Mesenchymal stem cell (in vitro differentiated cells and primary cell): ENCODE results near the gene NAGPA.

Experiments used
- DNase-seq: peaks from one replicate; pipeline ENCODE4 v3.0.0-alpha.2; 2013
- H2AFZ ChIP-seq: one replicate; pipeline ENCODE4 v1.6.1; 2013; ENCODE audit warnings: low read depth, mild to moderate bottlenecking, control low read depth, inconsistent platforms, low read length, moderate library complexity
- H2AK5ac ChIP-seq: 2 replicates; pipeline ENCODE4 v1.6.1; 2013; ENCODE audit warnings: low read length, moderate library complexity, mild to moderate bottlenecking, inconsistent platforms; ENCODE audit not compliant: severe bottlenecking
- H2BK120ac ChIP-seq: one replicate; pipeline ENCODE4 v1.6.1; 2013; ENCODE audit warnings: low read depth, mild to moderate bottlenecking, inconsistent platforms, low read length, moderate library complexity
- H2BK12ac ChIP-seq, 2 experiments: one replicate each; pipeline ENCODE4 v1.6.1; 2013; ENCODE audit warnings: inconsistent platforms in 2 of 2, low read length in 2 of 2, mild to moderate bottlenecking in 2 of 2, moderate library complexity in 2 of 2, control low read depth in 1 of 2
- H2BK15ac ChIP-seq: one replicate; pipeline ENCODE4 v1.6.1; 2013; ENCODE audit warnings: mild to moderate bottlenecking, low read depth, inconsistent platforms; ENCODE audit not compliant: poor library complexity, severe bottlenecking
- H2BK5ac ChIP-seq: 2 replicates; pipeline ENCODE4 v1.6.1; 2013; ENCODE audit warnings: low read depth, mild to moderate bottlenecking, low read length, control low read depth, inconsistent platforms; ENCODE audit not compliant: poor library complexity, severe bottlenecking
- H3K14ac ChIP-seq, 2 experiments: one replicate each; pipeline ENCODE4 v1.6.1; 2013; ENCODE audit warnings: inconsistent platforms in 2 of 2, low read length in 2 of 2, control low read depth in 1 of 2, mild to moderate bottlenecking in 1 of 2, moderate library complexity in 1 of 2
- H3K18ac ChIP-seq, 2 experiments: one replicate each; pipeline ENCODE4 v1.6.1; 2013; ENCODE audit warnings: inconsistent platforms in 2 of 2, low read length in 2 of 2, control low read depth in 1 of 2, low read depth in 1 of 2, mild to moderate bottlenecking in 1 of 2
- H3K23ac ChIP-seq, 2 experiments: one replicate each; pipeline ENCODE4 v1.6.1; 2013; ENCODE audit warnings: inconsistent platforms in 2 of 2, low read length in 2 of 2, mild to moderate bottlenecking in 2 of 2, moderate library complexity in 2 of 2, control low read depth in 1 of 2
- H3K27ac ChIP-seq: 2 replicates; pipeline ENCODE4 v1.5.1; 2013; ENCODE audit warnings: mild to moderate bottlenecking, moderate library complexity, low read length, control low read depth, inconsistent platforms; ENCODE audit not compliant: poor library complexity, severe bottlenecking
- H3K27me3 ChIP-seq, 2 experiments: 2 replicates each; pipeline versions ENCODE4 v1.6.1 to v1.7.0; 2013; ENCODE audit warnings: low read length in 2 of 2, mild to moderate bottlenecking in 2 of 2, moderate library complexity in 2 of 2, control low read depth in 1 of 2, inconsistent platforms in 1 of 2; ENCODE audit not compliant: control insufficient read depth in 1 of 2, insufficient read depth in 1 of 2
- H3K36me3 ChIP-seq, 2 experiments: 2 replicates each; pipeline versions ENCODE4 v1.6.1 to v1.7.0; 2013; ENCODE audit warnings: low read length in 2 of 2, control low read depth in 1 of 2, inconsistent platforms in 1 of 2, low read depth in 1 of 2, mild to moderate bottlenecking in 1 of 2; ENCODE audit not compliant: insufficient read depth in 2 of 2, control insufficient read depth in 1 of 2
- H3K4ac ChIP-seq, 2 experiments: one replicate each; pipeline ENCODE4 v1.6.1; 2013; ENCODE audit warnings: inconsistent platforms in 2 of 2, low read length in 2 of 2, mild to moderate bottlenecking in 2 of 2, moderate library complexity in 2 of 2, control low read depth in 1 of 2, low read depth in 1 of 2
- H3K4me1 ChIP-seq: 2 replicates; pipeline ENCODE4 v1.6.1; 2013; ENCODE audit warnings: low read depth, low read length, control low read depth; ENCODE audit not compliant: control insufficient read depth, insufficient read depth
- H3K4me2 ChIP-seq: 2 replicates; pipeline ENCODE4 v1.6.1; 2013; ENCODE audit warnings: low read length, mild to moderate bottlenecking, inconsistent platforms; ENCODE audit not compliant: poor library complexity, severe bottlenecking
- H3K4me3 ChIP-seq, 2 experiments: 2 replicates each; pipeline versions ENCODE4 v1.5.1 to v1.7.0; 2013; ENCODE audit warnings: low read length in 2 of 2, mild to moderate bottlenecking in 2 of 2, control low read depth in 1 of 2, low read depth in 1 of 2; ENCODE audit not compliant: insufficient read depth in 1 of 2
- H3K79me1 ChIP-seq: replicated peaks from 2 replicates; pipeline ENCODE4 v1.6.1; 2013; ENCODE audit warnings: mild to moderate bottlenecking, control low read depth, low read length, inconsistent platforms; ENCODE audit not compliant: poor library complexity, severe bottlenecking
- H3K9ac ChIP-seq: 2 replicates; pipeline ENCODE4 v1.7.0; 2013; ENCODE audit warnings: mild to moderate bottlenecking, low read length, moderate library complexity
- H3K9me3 ChIP-seq: 2 replicates; pipeline ENCODE4 v1.7.0; 2013; ENCODE audit warnings: mild to moderate bottlenecking, low read length; ENCODE audit not compliant: control insufficient read depth
- H4K8ac ChIP-seq: one replicate; pipeline ENCODE4 v1.6.1; 2013; ENCODE audit warnings: inconsistent platforms, mild to moderate bottlenecking, low read length, moderate library complexity
- H4K91ac ChIP-seq: one replicate; pipeline ENCODE4 v1.6.1; 2013; ENCODE audit warnings: mild to moderate bottlenecking, low read length, inconsistent platforms
- WGBS: methylation state at CpG from one replicate; pipeline ENCODE4 v1.1.7; 2013; ENCODE audit warnings: mixed read lengths; 5-methylcytosine and 5-hydroxymethylcytosine counted together

NAGPA gene

GRCh38 chr16:4982056-4982867, 51.5 kb downstream of the NAGPA start:
- H3K27me3 ChIP-seq, result peaks cover 36 to 50% of the 10 kb centered on the region in 2 experiments
- H3K4me1 ChIP-seq, result no peaks in the 10 kb centered on the region
- no peak overlapping the region for H4K8ac ChIP-seq
- H4K91ac ChIP-seq, result no peak overlapping the region
- H3K27ac ChIP-seq, result no peak overlapping the region
- H2BK15ac ChIP-seq, result peak overlapping the region; percentile 92
- H3K14ac ChIP-seq, result peak overlapping the region in 1 of 2 experiments; percentile 7
- H2BK12ac ChIP-seq, result no peak overlapping the region
- no peak overlapping the region for H3K4ac ChIP-seq
- no peaks in the 10 kb centered on the region for H3K36me3 ChIP-seq
- H2AFZ ChIP-seq, result no peak overlapping the region
- no peak overlapping the region for H2AK5ac ChIP-seq
- H3K9ac ChIP-seq, result no peak overlapping the region
- H2BK5ac ChIP-seq, result no peak overlapping the region
- H3K18ac ChIP-seq, result no peak overlapping the region
- no peaks in the 10 kb centered on the region for H3K9me3 ChIP-seq
- H3K79me1 ChIP-seq, result no peaks in the 10 kb centered on the region
- H2BK120ac ChIP-seq, result no peak overlapping the region
- WGBS, result 70% methylated on average over 18 of the region's 20 CpGs
- no peak overlapping the region for H3K4me3 ChIP-seq
- no peak for DNase-seq
- H3K4me2 ChIP-seq, result no peak overlapping the region
- H3K23ac ChIP-seq, result peak overlapping the region in 1 of 2 experiments; percentile 14

DNA sequence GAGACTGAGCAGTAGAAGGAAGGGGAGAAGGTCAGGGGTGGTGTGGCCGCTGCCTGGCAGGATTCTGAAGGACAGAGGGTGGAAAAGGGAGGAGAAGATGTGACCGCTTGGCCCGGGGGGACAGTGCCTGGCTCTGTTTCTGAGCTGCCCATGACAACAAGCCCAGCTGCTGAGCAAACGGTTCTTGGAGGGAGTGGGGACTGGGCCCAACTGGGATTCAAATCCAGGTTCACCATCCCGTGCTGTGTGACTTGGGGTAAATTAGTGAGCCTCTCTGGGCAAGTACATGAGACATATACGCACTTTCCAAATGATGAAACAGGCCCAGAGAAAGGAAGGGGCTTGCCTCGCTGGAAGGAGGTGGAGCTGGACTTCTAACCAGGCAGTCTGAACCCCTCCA, 52.3 kb downstream of the NAGPA start:
- Histone ChIP-seq H2AK5ac (no peak overlapping the region), H3K9ac (no peak overlapping the region), H3K4me2 (no peak overlapping the region), H3K4ac (no peak overlapping the region), H3K18ac (no peak overlapping the region), H4K8ac (no peak overlapping the region), H2BK120ac (no peak overlapping the region), H2AFZ (no peak overlapping the region), H3K36me3 (no peaks in the 10 kb centered on the region), H3K79me1 (no peaks in the 10 kb centered on the region), H3K27me3 (peaks cover 34 to 43% of the 10 kb centered on the region in 2 experiments), H3K4me3 (no peak overlapping the region), H3K23ac (no peak overlapping the region), H2BK5ac (no peak overlapping the region), H3K4me1 (no peaks in the 10 kb centered on the region), H3K9me3 (no peaks in the 10 kb centered on the region), H4K91ac (no peak overlapping the region), H3K14ac (no peak overlapping the region), H3K27ac (no peak overlapping the region), H2BK15ac (no peak overlapping the region), H2BK12ac (peak overlapping the region in 1 of 2 experiments; percentile 25)
- no peak for DNase-seq
- 86% methylated on average over 7 of the region's 7 CpGs for WGBS

- Histone ChIP-seq H3K9ac (no peak overlapping the region), H3K27ac (no peak overlapping the region), H2AFZ (no peak overlapping the region), H3K4me1 (no peaks in the 10 kb centered on the region), H2BK5ac (no peak overlapping the region), H2AK5ac (no peak overlapping the region), H2BK12ac (no peak overlapping the region), H3K9me3 (no peaks in the 10 kb centered on the region), H4K8ac (no peak overlapping the region), H4K91ac (no peak overlapping the region), H2BK15ac (no peak overlapping the region), H3K14ac (no peak overlapping the region), H2BK120ac (no peak overlapping the region), H3K18ac (no peak overlapping the region), H3K4me3 (no peak overlapping the region), H3K36me3 (no peaks in the 10 kb centered on the region), H3K27me3 (peaks cover 29 to 36% of the 10 kb centered on the region in 2 experiments), H3K79me1 (no peaks in the 10 kb centered on the region), H3K4ac (no peak overlapping the region), H3K4me2 (no peak overlapping the region), H3K23ac (no peak overlapping the region)
- no peak for DNase-seq
- WGBS, result 93% methylated on average over 7 of the region's 10 CpGs
These were observed 53.0 kb downstream of the NAGPA start for GRCh38 chr16:4980691-4981090.

GRCh38 chr16:4979736-4980660, 53.7 kb downstream of the NAGPA start:
- WGBS, result 85% methylated on average over 25 of the region's 25 CpGs
- Histone ChIP-seq H2BK120ac (no peak overlapping the region), H2AFZ (no peak overlapping the region), H3K27me3 (peaks cover 29 to 36% of the 10 kb centered on the region in 2 experiments), H3K27ac (no peak overlapping the region), H4K91ac (no peak overlapping the region), H3K4ac (no peak overlapping the region), H4K8ac (no peak overlapping the region), H3K36me3 (no peaks in the 10 kb centered on the region), H3K9me3 (no peaks in the 10 kb centered on the region), H3K79me1 (no peaks in the 10 kb centered on the region), H2BK5ac (no peak overlapping the region), H2BK12ac (no peak overlapping the region), H3K4me2 (no peak overlapping the region), H3K14ac (no peak overlapping the region), H3K23ac (no peak overlapping the region), H2AK5ac (no peak overlapping the region), H3K18ac (no peak overlapping the region), H3K4me1 (no peaks in the 10 kb centered on the region), H3K4me3 (no peak overlapping the region), H2BK15ac (no peak overlapping the region), H3K9ac (no peak overlapping the region)
- no peak for DNase-seq
